DMS 273 treated with DMSO at 0.1 percent for 48 hours (cell line): ENCODE data around the gene PDSS1.
A peak's percentile ranks its signal among the peaks of the same experiment; 100 is the strongest.
"Not testable (repeated sequence)": the region's sequence is repeated elsewhere in the genome, so short reads cannot be mapped to it uniquely, and the experiment has no call there.

Experiments used
- DNase-seq: peaks from one replicate; lab custom pipeline; 2025; lab: John Stamatoyannopoulos, UW

The PDSS1 gene, protein sequence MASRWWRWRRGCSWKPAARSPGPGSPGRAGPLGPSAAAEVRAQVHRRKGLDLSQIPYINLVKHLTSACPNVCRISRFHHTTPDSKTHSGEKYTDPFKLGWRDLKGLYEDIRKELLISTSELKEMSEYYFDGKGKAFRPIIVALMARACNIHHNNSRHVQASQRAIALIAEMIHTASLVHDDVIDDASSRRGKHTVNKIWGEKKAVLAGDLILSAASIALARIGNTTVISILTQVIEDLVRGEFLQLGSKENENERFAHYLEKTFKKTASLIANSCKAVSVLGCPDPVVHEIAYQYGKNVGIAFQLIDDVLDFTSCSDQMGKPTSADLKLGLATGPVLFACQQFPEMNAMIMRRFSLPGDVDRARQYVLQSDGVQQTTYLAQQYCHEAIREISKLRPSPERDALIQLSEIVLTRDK

GRCh38 chr10:26697163-26697921, at the start of gene PDSS1:
Gene PDSS1 (plus strand): TSS chr10:26697701. CDS start chr10:26697712, 11 bp downstream.
- DNase-seq, result peak; percentile 39

- not testable (repeated sequence) for DNase-seq
These were observed 49.3 kb upstream of the PDSS1 start for GRCh38 chr10:26648245-26648636.

DNA sequence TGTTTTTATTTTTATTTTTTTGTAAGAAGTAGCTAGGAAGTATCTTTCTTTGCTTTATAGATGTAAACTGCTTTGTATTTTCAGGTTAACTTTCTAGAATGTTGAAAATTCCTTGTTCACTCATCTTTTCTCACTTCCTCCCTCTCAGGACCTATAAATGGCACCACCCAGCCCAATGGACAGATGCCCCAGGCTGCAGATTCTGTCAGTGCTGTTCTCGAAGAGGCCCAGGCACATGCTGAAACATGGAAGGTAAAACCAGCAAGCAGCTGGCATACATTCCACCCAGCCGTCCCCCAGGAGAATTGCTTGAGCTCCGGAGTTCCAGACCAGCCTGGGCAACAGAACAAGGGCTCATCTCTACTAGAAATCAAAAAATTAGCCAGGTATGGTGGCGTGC, 47.1 kb upstream of the PDSS1 start:
- no peak for DNase-seq

DNA sequence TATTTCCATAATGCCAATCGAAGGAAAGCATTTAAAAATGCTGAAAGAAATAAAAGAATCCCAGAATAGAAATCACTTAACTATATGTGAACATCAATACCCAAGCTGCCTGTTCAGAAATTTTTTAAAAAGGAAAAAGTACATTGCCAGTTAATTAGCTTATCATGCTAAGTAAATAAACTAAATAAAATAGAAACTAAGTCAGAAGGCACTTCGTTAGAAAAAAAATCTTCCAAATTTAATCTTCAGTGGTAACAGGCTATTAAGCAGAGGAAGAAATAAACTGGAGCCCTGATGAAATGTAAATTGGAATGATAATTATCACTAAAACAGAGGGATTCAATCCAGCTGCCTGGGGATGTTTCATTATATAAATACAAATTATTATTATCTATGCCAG, 46.0 kb upstream of the PDSS1 start:
- DNase-seq, result not testable (repeated sequence)

DNA sequence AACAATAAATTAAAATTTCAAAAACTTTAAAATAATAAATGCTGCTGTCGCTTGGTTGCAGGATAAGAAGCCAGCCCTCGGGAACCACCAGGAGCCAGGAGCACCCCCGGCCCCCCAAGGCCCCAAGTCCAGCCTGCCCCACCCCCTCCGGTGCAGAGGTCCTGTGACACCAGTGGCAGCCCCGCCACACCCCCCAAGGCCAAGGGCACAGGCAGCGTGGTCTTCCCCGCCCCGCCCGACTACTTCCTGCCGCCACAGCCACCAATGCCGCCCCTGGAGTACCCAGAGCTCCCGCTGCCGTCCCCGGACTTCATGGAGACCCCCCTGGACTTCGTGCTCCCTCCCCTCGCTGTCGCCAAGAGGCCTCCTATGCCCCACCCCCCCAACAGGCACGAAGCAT, 44.5 kb upstream of the PDSS1 start:
- no peak for DNase-seq

DNA sequence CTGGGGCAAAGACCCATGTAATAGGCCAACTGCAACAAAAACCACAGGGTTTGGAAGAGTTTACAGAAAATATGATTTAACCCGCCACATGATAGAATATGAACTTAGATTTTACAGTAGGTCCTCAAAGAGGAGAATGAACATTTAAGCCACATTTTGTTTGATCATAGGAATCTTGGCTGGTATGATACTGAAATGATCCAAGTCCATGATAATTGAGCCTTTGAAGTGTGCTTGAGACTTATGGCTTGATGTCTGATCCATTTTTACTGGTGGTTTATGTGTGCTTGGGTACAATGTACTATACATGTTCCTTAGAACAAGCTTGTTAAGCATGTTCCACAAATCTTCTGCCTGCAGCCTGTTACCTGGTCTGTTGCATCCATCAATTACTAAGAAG, 41.8 kb upstream of the PDSS1 start:
- DNase-seq, result no peak

DNA sequence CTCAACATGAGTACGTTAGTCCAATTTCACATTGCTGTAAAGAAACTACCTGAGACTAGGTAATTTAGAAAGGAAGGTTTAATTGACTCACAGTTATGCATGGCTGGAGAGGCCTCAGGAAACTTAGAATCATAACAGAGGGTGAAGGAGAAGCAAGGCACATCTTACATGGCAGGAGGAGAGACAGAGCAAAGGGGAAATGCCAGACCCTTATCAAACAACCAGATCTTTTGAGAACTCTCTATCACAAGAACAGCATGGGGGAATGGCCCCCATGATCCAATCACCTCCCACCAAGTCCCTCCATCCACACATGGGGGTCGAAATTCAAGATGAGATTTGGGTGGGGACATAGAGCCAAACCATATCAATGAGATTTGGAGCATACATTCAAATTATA, 34.6 kb upstream of the PDSS1 start:
- DNase-seq, result no peak

DNA sequence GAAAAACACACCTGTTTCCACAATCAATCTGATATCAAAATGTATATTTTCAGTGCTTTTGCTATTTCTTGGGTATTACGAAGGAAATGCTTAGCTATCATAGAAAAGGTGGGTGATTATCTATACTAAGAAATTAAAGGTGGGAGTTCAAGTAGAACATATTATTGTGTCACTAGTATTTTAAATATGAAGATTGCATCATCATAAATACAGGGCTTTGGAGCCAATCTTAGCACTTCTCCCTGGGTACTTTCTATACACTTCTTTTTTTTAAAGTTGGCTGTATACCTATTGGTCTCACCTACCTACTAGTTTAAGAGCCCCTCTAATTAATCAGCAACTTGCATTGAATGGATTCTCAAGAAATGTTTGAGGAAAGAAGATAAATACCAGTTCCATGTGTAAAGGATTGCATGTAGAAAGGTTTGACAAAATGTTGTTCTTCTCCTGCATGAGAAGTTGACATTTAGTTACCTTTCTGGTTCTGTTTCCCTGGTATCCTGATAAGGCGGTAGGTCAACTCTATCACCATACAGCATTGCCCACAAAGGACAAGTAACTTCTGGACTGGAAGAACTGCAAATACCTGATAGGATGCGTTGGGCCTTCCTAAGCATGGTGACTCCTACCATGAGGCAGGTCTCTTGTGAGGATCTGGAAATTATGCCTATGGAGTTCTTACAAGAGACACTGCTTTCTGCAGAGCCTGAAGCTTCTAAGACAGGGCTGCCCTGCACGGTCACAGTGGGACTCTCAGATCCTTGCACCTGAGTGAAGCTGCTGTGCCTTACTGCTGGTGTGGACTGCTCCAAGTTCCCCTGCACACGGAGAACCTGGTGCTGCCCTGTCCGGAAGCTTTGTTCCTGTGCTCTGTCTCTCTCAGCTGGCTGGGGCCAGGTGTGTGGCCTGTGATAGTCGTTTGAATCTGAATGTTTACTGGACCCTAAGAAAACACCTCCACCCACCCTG, 32.1 kb upstream of the PDSS1 start:
- no peak for DNase-seq

GRCh38 chr10:26675873-26676257, 21.6 kb upstream of the PDSS1 start:
- DNase-seq, result no peak

DNA sequence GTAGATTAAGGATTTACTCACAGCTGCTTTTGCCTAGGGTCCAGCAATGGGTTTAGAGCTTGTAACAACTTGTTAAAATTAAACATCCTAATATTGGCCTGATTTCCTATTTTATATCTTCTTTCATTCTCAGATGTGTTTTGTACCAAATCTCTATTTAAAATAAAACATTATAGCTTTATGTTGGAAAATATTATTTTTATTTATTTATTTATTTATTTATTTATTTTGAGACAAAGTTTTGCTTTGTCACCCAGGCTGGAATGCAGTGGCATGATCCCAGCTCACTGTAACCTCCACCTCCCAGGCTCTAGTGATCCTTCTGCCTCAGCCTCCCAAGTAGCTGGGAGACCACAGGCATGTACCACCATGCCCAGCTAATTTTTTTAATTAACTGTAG, 17.9 kb upstream of the PDSS1 start:
- DNase-seq, result no peak

- no peak for DNase-seq
These were observed 16.4 kb upstream of the PDSS1 start for GRCh38 chr10:26681076-26681475.

GRCh38 chr10:26681971-26682370, 15.5 kb upstream of the PDSS1 start:
- not testable (repeated sequence) for DNase-seq

DNA sequence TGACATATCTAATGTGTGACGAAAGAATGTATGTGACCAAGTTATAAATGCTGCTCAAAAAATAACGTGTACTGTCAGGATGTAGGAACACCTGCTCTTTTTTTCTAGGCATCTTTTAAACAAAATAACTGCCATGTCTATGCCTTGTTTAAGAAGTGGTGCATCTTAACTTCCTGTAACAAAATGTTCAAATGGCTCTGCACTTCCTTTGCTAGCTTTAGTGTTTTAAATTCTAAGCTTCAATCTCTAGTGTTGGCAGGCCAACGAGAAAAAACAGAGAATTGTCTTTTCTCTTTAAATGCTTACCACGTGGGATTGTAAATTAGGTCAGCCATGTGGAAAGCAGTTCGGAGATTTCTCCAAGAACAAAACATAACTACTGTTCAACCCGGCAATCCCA, 14.6 kb upstream of the PDSS1 start:
- DNase-seq, result no peak

DNA sequence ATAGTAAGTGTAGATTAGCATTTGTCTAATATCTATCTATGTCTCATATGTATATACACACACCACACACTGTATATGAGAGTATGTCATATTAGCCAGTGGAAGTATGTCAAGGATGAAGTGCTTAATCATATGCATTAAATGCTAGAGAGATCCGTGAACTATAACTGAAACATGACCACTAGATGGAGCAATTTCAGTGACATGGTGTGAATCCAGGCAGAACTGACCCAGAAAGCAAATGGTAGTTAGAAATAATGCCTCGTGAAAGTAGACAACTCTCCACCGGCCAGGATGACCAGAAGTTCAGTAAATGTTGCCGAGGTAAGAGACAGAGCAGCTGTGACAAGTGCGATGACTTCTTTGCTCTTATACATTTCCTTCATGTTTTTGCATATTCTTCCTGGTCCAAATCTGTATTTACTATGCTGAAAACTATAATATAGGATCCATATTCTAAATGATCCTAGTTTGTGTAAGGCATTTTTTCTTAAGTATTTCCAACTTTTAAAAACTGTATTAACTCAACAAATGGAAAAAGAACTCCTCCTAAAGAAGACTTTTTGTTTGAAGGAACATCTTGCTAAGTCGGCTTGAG, 12.7 kb upstream of the PDSS1 start:
- not testable (repeated sequence) for DNase-seq

- no peak for DNase-seq
These were observed 12.1 kb upstream of the PDSS1 start for GRCh38 chr10:26685441-26685840.

DNA sequence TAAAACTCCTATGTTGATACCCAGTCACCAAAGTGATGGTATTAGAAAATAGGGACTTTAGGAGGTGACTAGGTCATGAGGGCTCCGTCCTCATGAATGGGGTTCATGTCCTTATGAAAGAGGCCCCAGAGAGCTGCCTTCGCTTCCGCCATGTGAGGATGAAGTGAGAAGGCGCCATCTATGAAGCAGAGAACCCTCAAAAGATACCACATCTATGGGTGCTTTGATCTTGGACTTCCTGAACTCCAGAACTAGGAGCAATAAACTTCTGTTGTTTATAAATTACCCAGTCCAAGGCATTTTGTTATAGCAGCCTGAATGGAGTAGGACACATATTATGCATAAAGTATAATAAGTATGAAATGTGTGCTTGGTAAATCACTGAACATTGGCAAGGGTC, 8.1 kb upstream of the PDSS1 start:
- DNase-seq, result no peak

DNA sequence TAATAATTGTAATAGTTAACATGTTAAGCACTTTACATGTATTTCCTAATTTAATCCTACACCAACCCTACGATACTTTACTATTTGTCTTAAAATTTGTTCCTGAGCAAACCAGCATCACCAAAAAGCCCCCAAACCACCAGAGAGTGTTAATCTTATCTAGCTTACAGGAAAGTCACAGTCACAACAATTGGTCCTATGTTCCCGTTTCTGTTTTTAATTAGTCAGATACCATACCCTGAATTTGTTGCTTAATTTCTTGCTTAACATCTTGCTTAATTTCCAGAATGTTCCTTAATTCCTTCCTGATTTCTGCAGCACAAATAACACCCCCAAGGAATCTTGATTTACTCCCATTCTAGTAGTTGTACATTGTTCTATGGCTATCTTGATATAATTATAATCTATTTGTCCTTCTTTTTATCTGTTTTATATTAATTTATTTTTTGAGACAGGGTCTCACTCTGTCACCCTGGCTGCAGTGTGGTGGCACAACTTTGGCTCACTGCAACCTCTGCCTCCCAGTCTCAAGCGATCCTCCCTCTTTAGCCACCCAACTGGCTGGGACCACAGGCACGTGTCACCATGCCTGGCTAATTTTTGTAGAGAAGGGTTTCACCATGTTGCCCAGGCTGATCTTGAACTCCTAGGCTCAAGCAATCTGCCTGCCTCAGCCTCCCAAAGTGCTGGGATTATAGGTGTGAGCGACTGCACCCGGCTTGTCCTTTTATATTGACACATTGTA, 6.6 kb upstream of the PDSS1 start:
- no peak for DNase-seq

DNA sequence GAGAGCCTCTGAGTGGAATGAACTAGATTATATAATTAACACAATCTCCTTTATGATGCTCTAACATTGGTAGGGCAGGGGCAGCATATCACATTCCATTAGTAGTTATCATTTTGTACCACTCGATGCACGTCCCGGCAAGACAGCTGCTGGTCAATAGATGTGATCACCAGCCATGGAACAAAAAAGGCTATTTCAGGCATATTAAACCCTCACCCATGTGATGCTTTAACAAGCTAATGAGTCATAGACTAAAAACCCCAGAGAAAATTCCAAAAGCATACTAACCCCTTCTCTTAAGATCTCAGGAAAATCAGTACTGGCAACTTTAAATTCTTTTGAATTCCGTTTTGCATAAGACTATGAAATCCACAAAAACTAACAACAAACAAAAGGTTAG, 3.0 kb upstream of the PDSS1 start:
- DNase-seq, result not testable (repeated sequence)

GRCh38 chr10:26696786-26697162, 727 bp upstream of the PDSS1 start:
- no peak for DNase-seq

DNA sequence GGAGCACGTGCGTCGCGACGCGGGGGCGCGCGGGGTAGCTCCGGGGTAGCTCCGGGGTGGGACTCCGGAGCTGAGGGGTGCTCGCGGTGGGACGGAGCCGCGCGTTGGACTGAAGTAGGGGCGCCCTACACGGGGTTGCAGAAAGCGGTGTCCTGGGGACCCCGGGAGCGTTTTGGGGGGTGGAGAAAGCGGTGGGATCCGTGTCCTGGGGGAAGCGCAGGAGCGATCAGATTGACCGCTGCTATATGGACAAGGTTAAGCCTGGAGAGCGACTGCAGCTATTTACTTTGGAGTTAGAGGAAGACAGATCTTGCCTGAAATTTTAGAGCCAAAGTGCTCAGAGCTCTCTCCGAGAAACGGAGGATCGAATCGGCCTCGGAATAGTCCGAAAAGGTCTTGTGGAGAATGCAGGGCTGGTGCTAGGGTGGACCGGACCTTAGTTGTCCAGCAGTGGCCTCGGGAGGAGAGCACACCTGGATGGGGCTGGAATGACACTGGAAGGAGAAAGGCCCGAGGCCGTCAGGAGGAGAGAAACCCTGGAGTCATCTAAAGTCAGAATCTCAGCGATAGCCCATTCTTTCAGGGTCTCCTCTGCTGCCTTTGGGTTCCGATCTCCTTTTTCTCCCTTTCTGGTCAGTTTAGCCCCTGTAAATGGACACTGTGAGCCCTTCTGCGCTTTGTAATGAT, 564 bp downstream of the PDSS1 start:
- DNase-seq, result no peak

- DNase-seq, result no peak
These were observed 1.4 kb downstream of the PDSS1 start for GRCh38 chr10:26698909-26699308.
